HG03175 (cell line): ENCODE measurements around the gene OXGR1.
A peak's percentile ranks its signal among the peaks of the same experiment; 100 is the strongest.
"Not testable (repeated sequence)": the region's sequence is repeated elsewhere in the genome, so short reads cannot be mapped to it uniquely, and the experiment has no call there.

Experiments
- ATAC-seq: cut with Tn5 transposase; IDR thresholded peaks from one replicate; pipeline ENCODE4 v1.9.1; 2021; ENCODE audit warnings: mild to moderate bottlenecking, moderate library complexity; ENCODE audit not compliant: unreplicated experiment

The OXGR1 gene

DNA sequence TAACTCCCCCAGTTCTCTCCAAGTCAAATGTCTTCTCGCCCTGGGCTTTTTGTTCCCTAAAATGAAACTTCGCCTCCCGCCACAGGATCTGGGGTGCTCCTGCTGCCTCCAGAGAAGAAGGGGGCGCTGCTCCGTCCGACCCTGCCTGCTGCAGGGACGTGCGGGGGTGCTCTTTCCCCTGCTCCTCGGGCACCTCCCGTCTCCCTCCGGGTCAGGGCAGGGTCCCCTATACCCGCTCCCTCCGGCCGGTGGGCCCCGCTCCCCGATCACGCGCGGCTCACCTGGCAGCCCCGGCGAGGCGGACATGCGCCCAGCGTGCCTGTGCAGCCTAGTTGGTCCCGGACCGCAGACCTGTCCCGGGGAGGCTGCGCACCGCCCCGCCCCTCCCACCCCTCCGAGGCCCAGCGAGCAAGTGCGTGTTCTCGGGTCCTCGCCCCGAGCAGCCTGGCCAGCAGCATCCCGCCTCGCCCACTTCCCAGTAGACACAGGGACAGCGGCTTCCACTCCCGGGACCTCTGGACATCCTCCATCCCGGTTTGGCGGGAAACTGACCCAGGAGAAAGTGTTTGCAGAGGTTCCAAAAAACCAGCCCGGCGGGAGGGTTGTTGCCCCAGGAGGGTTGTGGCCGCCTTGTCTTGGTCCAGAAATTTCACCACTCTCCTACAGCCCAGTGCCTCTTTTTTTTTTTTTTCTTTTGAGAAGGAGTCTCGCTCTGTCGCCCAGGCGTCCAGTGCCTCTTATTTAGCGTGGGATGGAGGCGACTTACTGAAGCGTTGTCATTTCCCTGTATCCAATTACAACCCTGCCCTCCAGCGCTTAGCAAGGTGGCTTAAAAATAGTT lies at the start of gene OXGR1:
Gene OXGR1, minus strand, starts transcription at position 460 of the 841 bp plus-strand sequence. CDS start 6,717 bp downstream, outside the sequence.
- no peak for ATAC-seq

DNA sequence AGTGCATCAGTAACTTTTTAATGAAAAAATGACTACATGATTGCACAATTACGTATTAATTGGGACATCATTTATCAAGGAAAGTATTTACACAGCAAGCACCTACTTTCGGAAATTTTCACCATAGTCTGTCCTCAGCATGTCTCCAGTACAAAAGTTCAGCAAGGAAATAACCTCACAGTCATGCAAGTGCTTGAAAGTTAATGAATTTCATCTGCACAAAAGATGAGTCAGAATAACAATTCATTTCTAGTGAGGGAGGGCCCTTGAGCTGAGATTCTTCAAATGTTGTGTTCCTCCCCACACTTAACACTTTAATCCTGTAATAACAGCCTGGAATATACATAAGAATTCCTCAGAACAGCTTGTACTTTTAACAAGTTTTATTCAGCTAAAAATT lies 49.0 kb upstream of the OXGR1 start:
- no peak for ATAC-seq

DNA sequence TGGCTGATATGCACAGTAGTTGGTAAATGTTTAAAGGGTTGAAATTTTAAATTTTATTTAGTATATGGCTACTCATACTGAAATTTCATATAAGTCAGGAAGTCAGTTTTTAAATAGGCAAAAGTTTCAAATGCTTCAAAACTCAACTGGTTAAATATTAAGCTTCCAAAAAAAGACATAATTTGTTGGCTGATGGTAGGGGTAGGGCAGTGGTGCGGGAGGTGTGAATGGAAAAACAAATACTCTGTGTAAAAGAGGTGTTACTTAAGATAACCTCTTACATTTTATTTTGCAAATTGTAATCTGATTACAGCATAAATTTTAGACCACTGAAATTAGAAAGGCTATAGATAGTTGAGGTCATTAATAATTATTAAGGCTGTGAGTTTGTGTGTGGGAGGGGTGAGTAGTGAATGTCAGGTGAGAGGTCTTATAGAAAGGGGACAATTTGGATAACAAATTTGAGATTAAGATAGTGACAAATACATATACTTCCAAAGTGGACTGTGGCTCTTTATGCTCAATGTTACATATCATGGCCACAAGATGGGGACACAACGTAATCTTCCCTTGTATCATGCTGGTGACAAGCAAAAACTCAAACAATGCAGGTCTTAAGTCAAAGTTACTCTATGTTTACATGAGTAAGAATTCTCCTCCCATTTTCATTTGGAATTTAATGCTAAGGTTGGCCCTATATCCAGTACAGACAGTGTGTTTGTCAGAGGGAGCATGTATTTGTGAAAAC lies 36.6 kb upstream of the OXGR1 start:
- peak; percentile 57 for ATAC-seq

DNA sequence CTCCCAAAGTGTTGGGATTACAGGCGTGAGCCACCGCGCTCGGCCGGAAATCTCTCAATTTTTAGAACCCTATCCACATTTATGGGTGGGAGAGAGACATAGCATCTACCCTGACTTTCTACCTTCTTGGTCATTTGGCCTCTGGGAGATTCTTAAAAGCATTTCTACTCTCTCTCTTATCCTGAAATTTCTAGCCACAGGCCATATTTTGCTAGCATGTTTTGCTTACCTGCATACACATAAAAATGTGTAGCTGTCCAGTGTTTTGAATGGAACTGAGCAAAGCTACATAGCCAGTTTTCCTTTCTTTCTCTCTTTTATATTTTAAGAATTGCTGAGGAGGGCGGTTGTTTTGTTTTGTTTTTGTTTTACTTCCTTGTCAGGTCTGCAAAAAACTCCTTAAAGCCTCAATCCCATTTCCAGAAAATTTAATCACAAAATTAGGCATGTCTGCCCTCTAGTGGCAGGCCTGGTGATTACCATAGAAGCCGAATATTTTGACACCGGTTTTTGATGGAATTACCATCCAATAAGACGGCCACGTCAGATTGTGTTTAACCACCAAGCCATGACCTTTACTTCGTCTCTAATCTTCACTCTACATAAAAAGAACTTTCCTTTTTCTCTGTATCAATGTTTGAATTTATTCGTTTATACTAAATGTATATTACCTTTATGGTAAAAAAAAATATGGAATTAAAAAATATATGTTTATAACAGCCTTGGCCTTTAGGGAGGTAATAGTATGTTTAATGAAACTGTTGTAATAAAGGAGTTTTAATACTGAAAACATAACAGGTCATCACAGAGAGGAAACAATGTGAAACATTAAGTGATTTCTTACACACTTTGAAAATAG lies 34.4 kb upstream of the OXGR1 start:
- no peak for ATAC-seq

DNA sequence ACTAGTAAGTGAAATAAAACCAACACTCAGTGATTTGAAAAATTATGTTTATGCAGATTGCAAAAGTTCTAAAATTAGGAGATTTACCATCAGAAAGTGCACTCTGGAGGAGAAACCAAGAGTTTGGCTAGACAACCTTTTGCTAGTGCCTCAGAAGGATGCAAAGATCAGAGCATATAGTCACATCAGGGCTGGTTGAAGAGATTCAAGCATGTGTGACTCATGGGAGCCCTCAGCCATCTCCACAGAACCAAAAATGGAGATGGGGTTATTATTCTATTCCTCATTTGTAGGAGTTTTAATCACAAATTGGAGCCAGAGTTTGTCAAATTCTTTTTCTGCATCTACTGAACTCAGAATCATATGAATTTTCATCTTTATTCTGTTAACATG lies 32.9 kb upstream of the OXGR1 start:
- no peak for ATAC-seq

DNA sequence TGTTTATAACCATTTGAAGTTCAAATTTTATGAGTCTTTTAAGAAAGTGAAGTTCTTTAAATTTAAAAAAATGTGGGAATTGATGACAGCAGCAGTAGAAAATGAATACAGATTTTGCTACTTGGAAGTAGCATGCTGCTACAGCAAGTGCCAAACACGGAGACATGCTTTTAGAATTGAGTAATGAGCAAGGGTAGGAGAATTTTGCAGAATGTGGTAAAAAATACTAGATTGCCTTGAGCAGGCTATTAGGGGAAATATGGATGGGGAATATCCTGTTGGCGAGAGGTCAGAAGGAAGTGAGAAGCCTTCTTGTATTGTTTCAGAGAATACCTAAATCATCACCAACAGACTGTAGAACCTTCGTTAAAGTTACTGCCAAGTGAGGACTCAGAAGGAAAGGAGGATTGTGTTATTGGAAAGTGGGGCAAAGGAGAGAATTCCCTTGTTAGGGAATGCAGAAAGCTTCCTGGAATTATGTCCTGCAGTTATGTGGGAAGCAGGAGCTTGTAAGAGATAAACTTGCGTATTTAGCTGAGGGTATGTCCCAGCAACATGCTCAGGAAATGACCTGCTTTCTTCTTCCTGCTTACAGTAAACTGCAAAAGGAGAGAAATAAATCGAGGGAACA lies 32.4 kb upstream of the OXGR1 start:
- no peak for ATAC-seq

DNA sequence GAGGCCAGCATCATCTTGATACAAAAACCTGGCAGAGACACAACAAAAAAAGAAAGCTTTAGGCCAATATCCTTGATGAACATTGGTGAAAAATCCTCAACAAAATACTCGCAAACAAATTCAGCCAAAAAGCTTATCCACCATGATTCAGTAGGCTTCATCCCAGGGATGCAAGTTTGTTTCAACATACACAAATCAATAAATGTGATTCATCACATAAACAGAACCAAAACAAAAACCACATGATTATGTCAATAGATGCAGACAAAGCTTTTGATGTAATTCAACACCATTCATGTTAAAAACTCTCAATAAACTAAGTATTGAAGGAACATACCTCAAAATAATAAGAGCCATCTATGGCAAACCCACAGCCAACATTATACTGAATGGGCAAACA lies 29.5 kb upstream of the OXGR1 start:
- ATAC-seq, result not testable (repeated sequence)

DNA sequence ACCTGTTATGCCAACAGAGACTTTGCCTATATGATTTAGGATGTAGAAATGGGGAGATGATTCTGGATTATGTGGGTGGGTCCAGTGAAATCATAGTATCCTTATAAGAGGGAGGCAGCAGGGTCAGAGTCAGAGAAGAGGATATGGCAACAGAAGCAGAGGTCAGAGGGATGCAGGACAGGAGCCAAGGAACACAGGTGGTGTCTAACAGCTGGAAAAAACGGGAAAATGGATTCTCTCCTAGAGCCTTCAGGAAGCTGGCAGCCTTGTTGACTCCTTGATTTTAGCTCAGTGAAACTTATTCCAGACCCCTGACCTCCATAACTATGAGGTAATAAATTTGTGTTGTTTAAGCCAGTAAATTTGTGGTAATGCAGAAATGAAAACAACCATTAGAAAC lies 28.8 kb upstream of the OXGR1 start:
- no peak for ATAC-seq

DNA sequence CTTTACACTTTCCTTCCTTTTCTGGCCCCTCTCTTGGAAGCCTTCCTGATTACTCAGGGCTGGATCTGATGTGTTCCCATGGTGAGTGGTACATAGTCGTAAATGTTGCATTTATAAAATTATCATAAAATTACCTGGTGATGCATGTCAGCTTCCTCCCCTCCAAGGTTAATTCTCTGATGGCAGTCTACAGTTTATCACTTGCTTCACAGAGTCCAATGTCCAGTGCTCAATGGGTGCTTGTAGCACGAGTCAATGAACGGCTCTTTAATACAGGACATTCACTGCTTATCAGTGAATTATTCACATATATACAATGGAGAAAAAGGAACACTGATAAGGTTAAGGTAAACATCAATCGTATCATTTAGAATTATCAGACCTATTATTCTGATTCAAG lies 27.0 kb upstream of the OXGR1 start:
- ATAC-seq, result no peak

DNA sequence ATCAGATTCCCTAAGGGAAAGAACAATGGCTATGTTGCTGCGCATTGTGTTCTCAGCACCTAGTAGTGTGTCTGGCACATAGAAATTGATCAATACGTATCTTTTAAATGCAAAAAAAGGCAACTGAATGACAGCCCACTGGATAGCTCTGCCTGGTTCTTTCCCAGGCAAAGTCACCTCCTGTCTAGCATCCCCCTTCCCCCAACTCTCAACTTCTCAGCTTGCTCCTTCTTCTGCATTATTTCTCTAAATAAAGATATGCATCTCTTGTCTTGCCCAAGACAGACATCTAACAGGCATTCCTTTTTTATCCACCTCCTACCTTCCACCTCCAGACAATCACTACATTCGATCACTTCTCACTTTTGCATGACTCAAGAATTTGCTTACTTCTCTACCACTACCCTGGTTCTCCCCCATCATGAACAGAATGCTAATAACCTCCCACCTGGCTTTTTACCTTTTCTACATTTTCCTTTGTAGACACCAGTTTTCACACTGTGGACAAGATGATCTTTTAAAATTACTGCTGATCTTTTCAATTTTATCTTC lies 26.5 kb upstream of the OXGR1 start:
- ATAC-seq, result no peak

DNA sequence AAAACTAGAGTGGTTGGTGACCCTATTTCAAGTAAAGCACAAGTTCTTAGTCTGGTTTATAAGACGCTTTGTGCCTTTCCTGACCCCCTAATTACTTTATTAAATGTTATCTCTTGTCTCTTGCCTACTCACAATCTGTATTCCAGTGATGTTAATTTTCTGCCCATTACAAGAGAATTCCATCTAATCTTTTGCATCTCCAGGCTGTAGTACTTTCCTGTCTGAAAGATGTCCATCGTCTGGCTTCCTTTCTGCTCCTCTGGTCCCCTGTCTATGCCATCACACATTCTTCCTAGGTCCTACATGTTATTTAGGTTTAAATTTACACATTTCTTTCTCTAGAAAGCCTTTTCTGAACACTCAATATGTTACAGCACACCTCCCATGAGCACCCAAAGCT lies 25.9 kb upstream of the OXGR1 start:
- no peak for ATAC-seq

DNA sequence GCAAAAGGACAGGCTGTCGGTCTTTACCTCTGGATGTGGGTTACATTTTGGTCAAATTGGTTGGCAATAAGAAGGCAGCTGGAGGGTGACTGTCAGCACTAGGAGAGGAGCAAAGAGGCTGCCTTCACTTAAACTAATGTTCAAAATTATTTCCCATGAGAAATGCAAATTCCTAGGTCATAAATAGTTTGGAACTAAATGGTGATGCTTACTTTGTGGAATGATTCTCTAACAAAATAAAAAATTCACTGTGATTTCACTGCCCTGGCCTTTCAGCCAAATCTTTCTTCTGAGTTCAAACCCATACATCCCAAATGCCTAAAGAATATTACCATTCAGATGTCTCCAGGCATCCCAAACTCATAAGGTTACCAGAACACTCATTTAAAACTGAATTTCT lies 25.0 kb upstream of the OXGR1 start:
- no peak for ATAC-seq

DNA sequence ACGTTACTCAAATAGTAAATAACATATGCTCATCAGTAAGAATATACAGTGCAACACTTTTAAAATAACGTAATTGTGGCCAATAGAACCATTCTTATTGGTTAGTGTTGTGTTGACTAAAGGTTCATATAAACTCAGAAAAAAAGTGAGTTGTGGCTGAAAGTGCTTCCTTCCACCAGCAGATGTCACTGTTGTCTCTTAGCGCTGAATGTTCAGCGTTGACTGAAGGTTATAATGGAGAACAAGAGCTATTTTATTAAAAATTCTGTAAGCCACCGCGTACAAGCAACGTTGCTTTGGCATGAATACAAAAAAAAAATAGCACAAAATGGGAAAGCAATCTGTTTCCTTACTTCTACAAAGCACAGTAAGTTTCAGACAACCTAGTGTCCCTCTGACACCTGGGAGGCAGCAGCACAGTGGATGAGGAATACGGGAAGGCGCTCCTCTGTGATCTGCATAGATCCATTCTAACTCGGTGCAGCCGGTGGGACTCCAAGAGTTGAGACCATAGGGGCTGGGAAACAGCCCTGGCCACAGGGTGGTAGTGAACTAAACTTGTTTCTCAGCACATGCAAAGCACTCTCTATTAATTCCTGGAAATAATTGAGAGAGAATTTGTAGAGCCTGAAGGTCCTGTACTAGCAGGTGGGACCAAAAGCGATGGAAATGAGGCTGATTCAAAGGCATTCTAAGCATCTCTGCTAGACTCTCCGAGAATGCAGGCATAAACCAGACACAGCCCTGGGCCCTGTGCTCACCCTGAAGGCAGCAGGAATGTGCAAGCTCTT lies 23.9 kb upstream of the OXGR1 start:
- ATAC-seq, result peak; percentile 93

DNA sequence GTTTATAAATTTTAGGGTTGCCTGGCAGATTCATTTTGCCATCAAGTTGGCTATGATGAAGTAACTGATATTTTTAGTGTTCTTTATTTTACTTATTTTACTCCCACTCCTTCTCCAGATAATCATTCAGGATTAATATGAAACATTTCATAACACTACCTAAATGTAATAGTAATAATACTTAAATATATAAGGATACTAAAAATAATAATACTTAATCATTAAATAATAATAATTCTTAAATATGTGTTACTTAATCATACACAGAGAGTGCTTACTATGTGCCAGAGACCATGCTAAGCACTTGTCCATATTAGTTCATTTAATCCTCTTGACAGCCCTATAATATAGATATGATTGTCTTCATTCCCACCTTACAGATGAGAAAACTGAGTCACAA lies 23.0 kb upstream of the OXGR1 start:
- no peak for ATAC-seq

DNA sequence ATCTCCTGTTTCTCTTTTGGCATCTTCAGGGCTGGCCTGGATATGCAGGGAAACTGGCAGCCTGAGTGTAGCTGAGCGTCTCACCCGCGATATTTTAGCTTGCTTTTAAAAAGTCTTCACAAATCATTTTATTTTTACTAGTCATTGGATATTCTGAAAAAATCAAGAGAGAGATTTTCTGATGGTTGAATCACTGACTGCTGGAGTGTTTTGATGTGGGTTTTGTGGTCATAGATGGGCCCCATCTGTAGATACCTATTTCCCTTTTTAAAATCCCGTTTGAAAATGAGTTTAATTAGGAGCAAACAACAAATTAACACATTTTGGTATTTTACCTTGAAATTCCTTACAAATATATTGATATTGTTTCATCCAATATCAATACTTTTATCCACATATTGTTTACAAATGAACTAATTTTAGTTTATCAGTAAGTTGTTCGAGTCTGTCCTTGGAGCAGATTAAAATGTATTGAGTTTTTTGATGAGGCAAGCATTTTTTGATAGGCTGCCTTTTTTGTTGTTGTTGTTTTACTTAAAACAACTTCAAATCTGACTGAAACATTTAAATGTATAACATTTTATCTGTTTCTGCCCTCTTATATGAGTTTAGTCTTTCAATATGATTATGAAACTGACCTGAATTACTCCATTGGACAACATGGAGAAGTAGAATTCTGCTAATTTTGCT lies 21.5 kb upstream of the OXGR1 start:
- ATAC-seq, result no peak

DNA sequence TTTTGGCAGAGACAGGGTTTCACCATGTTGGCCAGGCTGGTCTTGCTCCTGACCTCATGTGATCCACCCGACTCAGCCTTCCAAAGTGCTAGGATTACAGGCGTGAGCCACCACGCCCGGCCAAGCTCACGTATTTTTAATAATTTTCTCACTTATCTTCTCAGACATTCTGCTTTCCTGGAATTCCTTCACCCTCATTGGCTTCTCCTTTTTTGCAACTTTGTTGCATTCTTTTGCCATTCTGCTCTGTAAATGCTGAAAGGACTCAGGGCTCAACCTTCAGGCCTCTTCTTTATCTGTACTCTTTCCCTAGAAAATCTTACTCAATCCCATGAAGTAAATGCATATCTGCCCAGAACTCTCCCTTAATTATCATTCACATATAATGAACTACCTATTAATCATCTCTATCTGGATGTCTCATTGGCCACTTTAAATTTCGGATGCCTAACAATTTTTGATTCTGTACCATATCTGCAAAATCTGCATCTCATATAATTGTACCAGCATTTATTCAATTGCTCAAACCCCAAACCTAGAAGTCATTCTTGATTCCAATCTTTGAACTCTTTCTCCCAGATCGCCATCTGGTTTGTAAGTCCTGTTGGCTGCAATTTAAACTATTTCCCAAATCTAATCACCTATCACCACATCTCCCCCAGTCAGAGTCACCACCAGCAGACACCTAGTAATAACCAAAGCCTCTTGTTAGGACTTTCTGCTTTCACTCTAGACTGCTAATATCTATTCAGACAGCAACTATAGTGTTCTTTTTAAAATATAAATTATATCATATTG lies 18.2 kb upstream of the OXGR1 start:
- ATAC-seq, result no peak

DNA sequence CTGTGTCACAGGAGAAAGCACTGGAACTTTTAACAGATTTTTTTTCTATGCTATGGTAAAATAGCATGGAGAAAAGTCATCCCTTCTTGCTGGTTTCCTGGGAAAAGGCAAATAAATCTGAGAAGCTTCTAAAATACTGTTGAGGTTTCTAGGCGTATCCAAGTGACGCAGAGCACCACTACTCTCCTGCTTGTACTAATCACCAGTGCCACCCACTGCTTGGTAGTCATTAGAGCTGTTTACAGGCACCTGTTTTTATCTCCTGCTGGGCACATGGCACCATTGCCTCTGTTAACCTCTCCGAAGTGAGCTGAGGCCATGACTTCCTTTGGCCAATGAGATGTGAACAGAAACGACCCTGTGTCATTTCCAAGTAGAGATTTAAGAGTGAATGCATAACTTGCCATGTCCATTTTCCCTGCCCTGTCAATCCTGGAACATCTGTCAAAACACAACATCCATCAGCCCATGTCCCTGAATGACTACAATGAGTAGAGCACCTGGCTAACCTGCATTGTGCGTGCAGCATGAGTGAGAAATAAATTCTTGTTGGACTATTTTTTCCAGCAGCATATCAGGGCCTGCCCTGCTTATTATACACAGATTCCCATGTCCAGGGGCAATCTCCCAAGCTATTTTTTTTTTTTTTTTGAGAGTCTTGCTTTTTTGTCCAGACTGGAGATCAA lies 17.3 kb upstream of the OXGR1 start:
- ATAC-seq, result no peak

DNA sequence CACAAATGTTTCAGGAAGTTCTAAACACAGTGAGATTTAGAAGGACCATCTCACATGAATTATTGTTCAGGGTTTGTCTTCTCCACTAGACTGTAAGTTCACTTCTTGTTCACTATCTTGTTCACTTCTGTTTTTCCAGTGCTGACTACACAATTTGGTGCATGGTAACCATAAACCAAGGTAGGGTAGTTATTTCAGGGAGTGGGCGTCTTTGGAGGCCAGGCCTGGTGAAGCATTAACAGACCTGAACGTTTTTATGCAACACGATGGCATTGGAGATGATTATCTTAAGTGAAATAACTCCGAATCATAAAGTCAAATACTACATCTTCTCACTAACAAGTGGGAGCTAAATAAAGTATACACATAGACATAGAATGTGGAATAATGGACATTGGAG lies 14.4 kb upstream of the OXGR1 start:
- no peak for ATAC-seq
